HG03159 (cell line): Measurements from ENCODE around the gene YIF1A.

Source experiments
- ATAC-seq: cut with Tn5 transposase; IDR thresholded peaks from one replicate; pipeline ENCODE4 v1.9.1; 2021; ENCODE audit warnings: mild to moderate bottlenecking, moderate library complexity; ENCODE audit not compliant: unreplicated experiment

Gene YIF1A, protein sequence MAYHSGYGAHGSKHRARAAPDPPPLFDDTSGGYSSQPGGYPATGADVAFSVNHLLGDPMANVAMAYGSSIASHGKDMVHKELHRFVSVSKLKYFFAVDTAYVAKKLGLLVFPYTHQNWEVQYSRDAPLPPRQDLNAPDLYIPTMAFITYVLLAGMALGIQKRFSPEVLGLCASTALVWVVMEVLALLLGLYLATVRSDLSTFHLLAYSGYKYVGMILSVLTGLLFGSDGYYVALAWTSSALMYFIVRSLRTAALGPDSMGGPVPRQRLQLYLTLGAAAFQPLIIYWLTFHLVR

DNA sequence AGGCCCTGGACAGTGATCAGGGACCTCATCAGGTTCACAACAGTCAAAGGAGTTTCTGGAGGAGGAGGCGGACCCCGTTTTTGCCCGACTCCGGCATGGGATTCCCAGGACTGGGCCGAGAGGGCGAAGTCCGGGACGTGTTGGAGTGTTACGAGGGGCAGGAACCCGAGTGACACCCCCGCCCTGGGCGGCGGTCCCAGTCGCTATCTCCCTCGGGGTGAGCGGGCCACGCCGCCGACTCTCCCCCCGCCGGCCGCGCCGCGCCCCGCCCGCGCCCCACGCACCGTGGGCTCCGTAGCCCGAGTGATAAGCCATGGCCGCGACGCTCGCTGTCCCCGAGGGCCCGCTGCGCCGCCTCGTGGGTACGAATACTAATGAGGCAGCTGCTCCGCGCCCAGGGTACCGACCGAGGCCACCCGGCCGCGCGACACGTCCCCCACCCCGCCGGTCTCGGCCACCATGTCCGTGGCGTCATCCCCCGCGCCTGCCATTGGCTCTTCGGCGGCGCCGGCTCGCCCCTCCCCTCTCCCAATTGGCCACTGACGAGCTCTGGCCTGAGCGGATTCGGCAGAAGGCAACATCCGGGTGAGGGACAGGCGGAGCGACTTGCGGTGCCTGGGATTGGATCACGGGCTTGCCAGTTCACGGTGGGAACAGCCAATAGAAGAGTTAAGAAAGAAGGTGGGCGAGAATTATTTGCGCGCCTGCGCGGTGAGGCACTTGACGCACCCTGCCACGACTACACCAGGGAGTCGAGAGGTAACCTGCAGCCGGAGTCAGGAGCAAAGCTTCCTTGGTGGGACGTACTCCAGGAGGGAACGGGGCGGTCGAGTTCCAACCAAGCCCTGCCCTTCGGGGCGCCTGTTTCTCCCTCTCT, at the start of gene YIF1A:
Gene YIF1A, minus strand, starts transcription at position 473 of the 877 bp plus-strand sequence. Its CDS starts 158 bp downstream, at position 315.
- ATAC-seq: peak; percentile 89

DNA sequence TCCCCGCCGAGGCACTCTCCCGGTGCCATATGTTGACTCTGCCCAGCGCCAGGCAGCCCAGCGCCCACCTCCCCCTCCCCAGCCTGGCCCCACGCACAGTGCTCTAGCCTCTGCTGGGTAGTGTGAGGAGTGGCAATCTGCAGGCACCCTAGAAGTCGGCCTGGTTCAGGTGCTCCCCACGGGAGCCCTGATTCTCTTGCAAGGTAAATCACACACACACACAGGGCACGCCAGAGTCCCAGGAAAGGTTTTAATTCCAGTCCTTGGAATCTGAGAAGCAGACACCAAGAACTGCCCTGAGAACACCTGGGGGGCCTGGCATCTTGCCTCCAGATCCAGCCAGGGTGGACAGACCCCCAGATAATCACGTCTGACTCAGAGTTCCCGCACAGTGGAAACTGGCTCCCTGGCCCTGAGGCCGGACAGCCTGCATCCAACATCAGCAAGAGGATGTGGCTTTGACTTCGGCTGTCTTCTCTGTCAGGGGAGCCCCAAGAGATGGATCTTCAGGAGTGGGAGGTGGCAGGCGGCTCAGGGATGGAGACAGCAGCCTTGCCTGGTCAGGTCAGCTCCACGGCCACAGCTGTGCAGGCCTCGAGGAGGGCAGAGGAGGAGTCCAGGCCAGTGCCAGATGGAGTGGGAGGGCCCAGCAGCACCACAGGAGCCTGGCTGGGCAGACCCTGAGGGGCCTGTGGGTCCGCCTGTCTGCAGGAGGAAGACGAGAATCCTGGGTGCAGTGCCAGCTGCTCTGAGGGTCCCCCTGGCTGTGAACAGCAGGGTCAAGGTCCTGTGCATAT, 48.4 kb upstream of the YIF1A start:
- no peak for ATAC-seq

DNA sequence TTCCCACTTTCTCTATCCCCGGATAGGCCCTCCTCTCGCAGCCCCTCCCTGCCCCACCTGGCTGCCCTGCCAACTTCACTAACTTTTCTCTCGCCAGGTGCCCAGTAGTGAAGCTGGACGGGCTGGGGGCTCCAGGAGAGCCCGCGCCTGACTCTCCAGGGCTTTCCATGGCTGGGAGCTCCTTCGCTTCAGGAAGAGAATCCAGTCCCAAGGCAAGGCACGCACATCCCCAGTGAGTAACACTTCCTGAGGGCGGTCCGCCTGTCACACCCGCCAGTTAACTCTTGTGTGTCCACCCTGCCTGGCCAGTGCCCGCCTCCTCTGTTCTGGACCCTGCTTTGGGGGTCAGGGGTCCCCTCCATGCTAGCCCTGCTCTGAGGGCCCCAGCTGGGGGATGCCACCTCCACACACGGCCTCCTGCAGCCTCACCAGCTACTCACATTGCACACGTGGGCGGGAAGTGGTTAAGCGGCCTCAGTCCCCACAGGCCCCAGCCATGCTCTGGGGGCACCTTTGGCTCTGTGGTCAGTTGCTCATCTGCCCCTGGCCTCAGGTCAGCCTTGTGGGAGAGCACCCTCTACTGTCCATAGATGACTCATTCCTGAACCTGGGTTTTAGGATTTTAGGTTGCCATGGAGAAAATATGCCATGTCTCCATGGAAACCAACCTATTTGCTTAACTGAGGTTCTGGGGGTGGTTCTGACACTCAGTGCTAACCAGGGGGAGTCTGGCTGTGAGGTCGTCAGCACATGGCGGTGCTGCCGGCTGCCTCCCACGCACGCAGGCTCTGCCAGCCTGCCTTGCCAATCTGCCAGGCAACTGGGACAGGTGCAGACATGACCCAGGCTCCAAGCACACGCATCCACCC, 47.5 kb upstream of the YIF1A start, which contains the start of gene RIN1:
Gene RIN1, minus strand, starts transcription at position 201 of the 869 bp plus-strand sequence. Its CDS starts 32 bp downstream, at position 169.
- no peak for ATAC-seq

- ATAC-seq: no peak
These were observed 46.7 kb upstream of the YIF1A start for GRCh38 chr11:66335531-66336233.

- ATAC-seq: no peak
These were observed 45.9 kb upstream of the YIF1A start for GRCh38 chr11:66334605-66335442.

GRCh38 chr11:66333896-66334604, 45.1 kb upstream of the YIF1A start:
- ATAC-seq: no peak

DNA sequence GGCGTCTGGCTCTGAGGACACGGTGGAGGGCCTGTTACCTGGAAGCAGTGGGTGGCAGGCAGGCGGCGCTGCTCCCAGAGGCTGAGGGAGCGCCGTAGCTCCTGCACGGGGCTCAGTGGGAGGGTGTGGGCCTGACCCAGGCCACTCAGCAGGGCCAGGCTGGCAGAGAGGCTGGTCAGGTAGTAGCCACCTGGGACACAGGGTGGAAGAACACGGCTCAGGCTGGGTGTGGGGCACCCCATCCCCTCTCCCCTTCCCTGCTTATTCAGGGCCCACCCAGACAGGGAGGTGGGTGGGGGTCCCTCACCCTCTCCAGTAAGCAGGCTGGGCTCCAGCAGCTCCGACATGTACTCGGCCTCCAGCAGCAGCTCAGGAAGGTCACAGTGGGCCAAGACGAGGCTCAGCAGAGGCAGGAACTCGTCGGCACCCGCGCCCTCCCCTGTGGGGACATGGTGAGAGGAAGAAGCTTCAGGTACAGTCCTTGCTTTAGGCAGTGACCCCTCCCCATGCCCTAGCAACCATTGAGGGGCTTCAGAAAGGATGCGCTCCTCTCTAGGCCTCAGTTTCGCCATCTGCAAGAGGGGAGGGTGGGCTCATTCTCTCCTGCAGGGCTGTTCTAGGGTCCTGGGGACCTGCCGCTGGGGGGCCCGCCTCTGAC, 44.4 kb upstream of the YIF1A start:
- no peak for ATAC-seq

- no peak for ATAC-seq
These were observed 43.7 kb upstream of the YIF1A start for GRCh38 chr11:66332371-66333219.

DNA sequence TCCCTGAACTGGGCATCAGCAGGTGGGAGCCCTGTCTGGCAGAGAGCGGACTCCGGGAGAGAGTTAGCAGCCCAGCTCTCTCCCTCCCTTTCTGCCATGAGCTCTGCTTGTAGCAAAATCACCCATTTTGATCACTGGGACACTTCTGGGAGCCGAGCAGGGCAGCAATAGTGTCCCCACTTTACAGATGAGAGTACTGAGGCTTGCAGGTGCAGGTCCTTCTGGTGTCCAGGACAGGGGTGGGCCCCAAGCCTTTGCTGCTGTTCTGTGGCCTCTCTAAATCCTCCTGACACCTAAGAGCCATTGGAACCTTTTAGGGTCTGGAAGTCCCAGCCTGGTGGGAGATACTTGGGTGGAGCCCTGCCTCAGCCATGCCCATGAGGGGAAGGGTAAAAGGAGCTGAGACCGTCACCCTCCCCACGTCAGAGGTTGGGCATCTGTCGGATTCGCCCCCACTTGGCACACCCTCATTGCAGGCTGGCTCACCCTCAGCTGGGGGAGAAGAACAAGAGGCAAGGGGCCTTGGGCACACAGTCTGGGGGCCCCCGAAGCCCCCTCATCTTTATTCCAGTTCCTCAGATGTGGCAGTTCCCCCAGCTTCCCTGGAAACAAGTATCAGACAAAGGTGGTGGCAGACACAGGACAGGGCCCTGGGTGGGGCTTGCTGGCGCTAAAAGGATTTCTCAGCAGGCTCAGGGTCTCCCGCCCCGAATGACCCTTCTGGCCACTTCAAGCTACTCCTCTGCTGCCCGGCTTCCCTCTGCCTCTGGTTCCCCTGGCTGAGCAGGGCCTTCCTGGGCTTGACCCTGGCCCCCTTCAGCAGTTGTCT, 42.8 kb upstream of the YIF1A start:
- no peak for ATAC-seq

DNA sequence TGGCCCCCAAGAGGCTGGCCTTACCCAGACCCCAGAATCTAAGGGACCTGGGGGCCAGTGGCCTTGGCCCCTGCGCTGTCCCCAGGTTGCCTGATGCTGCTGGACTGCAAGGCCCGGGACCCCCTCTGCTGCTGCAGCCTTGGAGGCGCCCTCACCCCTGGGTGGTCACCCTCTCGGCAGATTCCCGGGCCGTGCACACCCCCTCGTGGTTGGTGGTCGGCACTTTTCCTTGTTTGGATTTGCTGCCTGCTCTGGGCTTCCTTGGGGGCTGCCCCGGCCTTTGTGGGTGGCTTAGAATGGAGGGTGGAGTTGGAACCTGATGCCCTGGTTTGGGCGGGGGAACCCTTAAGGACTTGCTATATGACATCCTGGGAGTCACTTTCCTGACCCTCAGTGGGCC, 42.0 kb upstream of the YIF1A start:
- no peak for ATAC-seq

DNA sequence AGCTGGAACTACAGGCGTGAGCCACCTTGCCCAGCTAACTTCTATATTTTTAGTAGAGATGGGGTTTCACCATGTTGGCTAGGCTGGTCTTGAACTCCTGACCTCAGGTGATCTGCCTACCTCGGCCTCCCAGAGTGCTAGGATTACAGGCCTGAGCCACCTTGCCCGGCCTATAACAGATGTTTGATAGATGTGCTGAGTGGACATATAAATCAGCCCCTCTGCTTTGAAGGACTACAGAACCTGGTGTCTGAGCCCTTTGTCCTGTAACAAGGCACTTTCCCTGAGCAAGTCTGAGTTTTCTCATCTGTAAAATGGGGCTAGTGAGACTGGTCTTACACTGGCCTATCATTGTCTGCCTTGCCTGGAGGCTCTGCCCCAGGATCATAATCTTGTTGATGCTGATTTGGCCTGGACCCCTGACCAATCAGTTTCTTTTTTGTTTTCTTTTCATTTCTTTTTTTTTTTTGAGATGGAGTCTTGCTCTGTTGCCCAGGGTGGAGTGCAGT, 40.3 kb upstream of the YIF1A start:
- no peak for ATAC-seq

GRCh38 chr11:66328302-66329144, 39.6 kb upstream of the YIF1A start:
- peak; percentile 61 for ATAC-seq

DNA sequence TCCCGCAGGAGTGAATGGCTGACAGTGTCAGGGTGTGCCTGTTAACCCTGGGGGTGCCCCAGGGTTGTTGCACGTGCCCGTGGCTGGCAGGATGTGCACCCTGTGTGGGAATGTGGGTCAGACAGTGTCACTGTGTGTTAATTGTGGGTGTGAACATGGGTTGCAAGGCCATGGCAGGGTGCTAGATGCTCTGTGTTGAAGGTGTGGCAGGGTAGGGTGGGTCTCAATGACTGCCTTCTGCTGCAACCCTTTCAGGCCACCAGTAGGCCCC, 39.0 kb upstream of the YIF1A start:
- no peak for ATAC-seq

DNA sequence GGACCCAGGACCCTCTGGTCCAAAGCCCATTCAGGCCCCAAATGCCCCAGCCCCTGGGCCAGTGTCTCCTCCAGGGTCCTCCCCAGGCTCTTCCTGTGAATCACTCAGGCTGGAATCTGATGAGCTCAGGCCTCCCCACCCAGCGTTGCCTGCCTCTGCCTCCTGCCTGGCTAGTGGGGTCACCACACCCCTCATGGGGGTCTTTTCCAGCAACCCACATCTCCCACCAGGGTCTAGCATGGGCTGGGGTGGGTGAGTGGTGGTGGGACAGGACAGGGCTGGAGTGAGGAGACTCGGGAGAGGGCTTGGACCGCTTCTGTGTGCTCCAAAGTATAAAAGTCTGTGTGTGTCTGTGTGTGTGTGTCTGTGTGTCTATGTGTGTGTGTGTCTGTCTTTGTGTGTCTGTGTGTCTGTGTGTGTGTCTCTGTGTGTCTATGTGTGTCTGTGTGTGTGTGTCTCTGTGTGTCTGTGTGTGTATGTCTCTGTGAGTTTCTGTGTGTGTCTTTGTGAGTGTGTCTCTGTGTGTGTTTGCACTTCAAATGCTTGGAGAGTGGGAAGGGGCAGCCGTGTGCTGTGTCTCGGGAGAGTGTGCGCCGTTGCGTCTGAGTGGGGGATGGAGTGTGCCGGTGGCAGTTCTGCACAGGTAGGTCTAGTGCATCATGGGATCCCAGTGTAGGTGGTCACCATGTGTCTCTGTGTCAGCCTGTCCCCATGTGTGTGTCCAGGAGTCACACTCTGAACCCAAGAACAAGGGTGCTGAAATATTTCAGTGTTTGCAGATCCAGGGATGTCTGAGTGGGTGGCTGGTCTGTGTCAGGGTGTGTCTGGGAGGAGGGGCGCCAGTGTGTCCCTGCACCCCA, 38.5 kb upstream of the YIF1A start:
- no peak for ATAC-seq
